BE2C (cell line): ENCODE data around the gene NDNF.

ENCODE experiments used
- DNase-seq: peaks from one replicate; pipeline ENCODE4 v3.0.0-alpha.2; 2020
- H3K27me3 ChIP-seq: fragments of 250-450 bp; sonication (Bioruptor Pico); 2 replicates; pipeline ENCODE4 v1.5.1; 2020; ENCODE audit warnings: mild to moderate bottlenecking
- H3K36me3 ChIP-seq: fragments of 250-450 bp; sonication (Bioruptor Pico); 2 replicates; pipeline ENCODE4 v1.5.1; 2020; ENCODE audit warnings: mild to moderate bottlenecking
- H3K4me1 ChIP-seq: fragments of 250-450 bp; sonication (Bioruptor Pico); 2 replicates; pipeline ENCODE4 v1.5.1; 2020
- H3K4me3 ChIP-seq: 2 replicates; pipeline ENCODE4 v1.5.1; 2011; ENCODE audit warnings: low read depth, low read length
- H3K9me3 ChIP-seq: fragments of 250-450 bp; sonication (Bioruptor Pico); 2 replicates; pipeline ENCODE4 v1.5.1; 2020
- CTCF ChIP-seq: IDR thresholded peaks from 2 replicates; pipeline ENCODE4 v1.5.1; 2012; ENCODE audit warnings: mild to moderate bottlenecking, low read depth, low read length

Gene NDNF

GRCh38 chr4:121041307-121042090, 30.8 kb downstream of the NDNF start:
- no peaks in the 10 kb centered on the region for H3K27me3 ChIP-seq
- H3K4me1 ChIP-seq = no peaks in the 10 kb centered on the region
- H3K9me3 ChIP-seq = no peaks in the 10 kb centered on the region
- DNase-seq = no peak
- H3K4me3 ChIP-seq = no peak overlapping the region
- no peaks in the 10 kb centered on the region for H3K36me3 ChIP-seq
- no peak for TF ChIP-seq CTCF

GRCh38 chr4:121034017-121034416, 38.3 kb downstream of the NDNF start:
- H3K4me3 ChIP-seq = no peak overlapping the region
- no peak for DNase-seq
- H3K36me3 ChIP-seq = no peaks in the 10 kb centered on the region
- H3K27me3 ChIP-seq = no peaks in the 10 kb centered on the region; the same call in 1 of the 2 replicates
- no peaks in the 10 kb centered on the region for H3K4me1 ChIP-seq
- no peak for TF ChIP-seq CTCF
- H3K9me3 ChIP-seq = no peaks in the 10 kb centered on the region

GRCh38 chr4:121030711-121031110, 41.6 kb downstream of the NDNF start:
- no peaks in the 10 kb centered on the region for H3K9me3 ChIP-seq
- DNase-seq = no peak
- H3K36me3 ChIP-seq = no peaks in the 10 kb centered on the region
- no peaks in the 10 kb centered on the region; the same call in 1 of the 2 replicates for H3K27me3 ChIP-seq
- no peak for TF ChIP-seq CTCF
- no peaks in the 10 kb centered on the region for H3K4me1 ChIP-seq
- H3K4me3 ChIP-seq = no peak overlapping the region

DNA sequence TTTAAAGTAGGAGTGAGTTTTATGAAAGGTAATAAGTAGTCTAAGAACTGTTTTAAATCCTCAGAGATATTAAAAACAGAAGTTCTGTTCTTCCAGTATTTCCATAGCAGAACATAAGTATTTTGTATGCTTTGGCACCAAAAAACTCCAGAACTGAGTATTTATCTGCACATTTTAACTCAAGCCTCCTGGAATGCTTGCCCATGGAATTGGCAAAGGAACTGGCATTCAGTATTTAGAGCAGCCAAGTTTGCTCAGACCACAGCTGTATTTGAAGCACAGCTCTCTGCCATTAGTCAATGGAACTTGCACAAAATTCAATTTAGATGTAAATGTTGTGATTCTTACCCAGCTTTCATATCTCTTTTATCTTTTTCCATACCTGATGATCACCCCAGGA, 42.2 kb downstream of the NDNF start:
- DNase-seq = no peak
- Histone ChIP-seq H3K9me3 (no peaks in the 10 kb centered on the region), H3K36me3 (no peaks in the 10 kb centered on the region), H3K4me1 (no peaks in the 10 kb centered on the region), H3K4me3 (no peak overlapping the region), H3K27me3 (no peaks in the 10 kb centered on the region; the same call in 1 of the 2 replicates)
- no peak for TF ChIP-seq CTCF

GRCh38 chr4:121026034-121026433, 46.3 kb downstream of the NDNF start:
- no peaks in the 10 kb centered on the region for H3K4me1 ChIP-seq
- no peak for DNase-seq
- H3K36me3 ChIP-seq = no peaks in the 10 kb centered on the region
- no peaks in the 10 kb centered on the region for H3K9me3 ChIP-seq
- TF ChIP-seq CTCF = no peak
- H3K4me3 ChIP-seq = no peak overlapping the region
- H3K27me3 ChIP-seq = no peaks in the 10 kb centered on the region; the same call in 1 of the 2 replicates

GRCh38 chr4:121025540-121025939, 46.8 kb downstream of the NDNF start:
- no peak for TF ChIP-seq CTCF
- no peak for DNase-seq
- no peak overlapping the region for H3K4me3 ChIP-seq
- H3K4me1 ChIP-seq = no peaks in the 10 kb centered on the region
- H3K36me3 ChIP-seq = no peaks in the 10 kb centered on the region
- H3K27me3 ChIP-seq = no peaks in the 10 kb centered on the region; the same call in 1 of the 2 replicates
- no peaks in the 10 kb centered on the region for H3K9me3 ChIP-seq
